GM19372 (cell line): ENCODE measurements around the gene SLAIN1.

ENCODE experiments used
- ATAC-seq: cut with Tn5 transposase; IDR thresholded peaks from one replicate; pipeline ENCODE4 v1.9.1; 2021; ENCODE audit warnings: mild to moderate bottlenecking, low read depth, moderate library complexity; ENCODE audit not compliant: unreplicated experiment

Gene SLAIN1

DNA sequence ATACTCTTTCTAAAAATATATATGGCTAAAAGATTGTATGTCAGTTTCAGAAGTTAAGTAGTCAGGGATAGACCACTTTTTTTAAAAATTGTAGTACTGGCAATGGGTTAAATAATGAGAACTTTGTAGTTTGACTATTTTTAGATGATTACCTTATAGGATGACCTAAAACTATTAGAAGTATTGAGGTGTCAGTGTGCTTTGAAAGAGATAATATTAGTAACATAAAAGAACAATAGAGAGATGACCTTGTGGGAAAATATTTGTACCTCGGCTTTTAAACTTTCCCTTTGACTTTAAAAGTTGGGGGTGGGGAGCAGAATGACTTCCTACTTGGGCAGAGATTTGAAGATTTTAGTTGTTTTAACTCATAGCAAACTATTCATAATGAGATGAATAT, 48.3 kb downstream of the SLAIN1 start:
- no peak for ATAC-seq

DNA sequence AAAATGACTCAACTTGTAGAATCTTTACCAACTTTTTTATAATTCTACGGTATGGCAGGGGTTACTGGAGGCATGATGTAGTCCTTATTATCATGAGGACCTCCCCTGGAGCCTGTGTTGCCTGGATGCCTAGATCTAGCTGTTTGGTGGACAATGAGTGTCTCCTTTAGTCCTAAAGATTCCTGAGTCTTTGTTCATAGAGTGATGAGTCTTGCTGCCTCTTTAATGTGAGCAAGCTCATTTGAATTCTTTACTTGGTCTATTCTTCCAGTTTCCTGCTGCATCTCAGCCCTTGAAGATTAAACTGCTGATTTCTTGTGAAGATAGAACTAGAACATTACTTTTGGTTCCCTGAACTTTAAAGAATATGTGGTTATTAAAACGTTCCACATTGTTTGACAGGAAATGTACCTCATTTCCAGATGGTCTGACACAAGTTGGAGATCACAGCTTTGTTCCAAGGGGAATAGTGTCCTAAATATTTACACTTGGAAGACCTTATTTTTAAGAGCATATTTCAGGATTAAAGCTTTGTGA, 51.9 kb downstream of the SLAIN1 start:
- ATAC-seq, result no peak

DNA sequence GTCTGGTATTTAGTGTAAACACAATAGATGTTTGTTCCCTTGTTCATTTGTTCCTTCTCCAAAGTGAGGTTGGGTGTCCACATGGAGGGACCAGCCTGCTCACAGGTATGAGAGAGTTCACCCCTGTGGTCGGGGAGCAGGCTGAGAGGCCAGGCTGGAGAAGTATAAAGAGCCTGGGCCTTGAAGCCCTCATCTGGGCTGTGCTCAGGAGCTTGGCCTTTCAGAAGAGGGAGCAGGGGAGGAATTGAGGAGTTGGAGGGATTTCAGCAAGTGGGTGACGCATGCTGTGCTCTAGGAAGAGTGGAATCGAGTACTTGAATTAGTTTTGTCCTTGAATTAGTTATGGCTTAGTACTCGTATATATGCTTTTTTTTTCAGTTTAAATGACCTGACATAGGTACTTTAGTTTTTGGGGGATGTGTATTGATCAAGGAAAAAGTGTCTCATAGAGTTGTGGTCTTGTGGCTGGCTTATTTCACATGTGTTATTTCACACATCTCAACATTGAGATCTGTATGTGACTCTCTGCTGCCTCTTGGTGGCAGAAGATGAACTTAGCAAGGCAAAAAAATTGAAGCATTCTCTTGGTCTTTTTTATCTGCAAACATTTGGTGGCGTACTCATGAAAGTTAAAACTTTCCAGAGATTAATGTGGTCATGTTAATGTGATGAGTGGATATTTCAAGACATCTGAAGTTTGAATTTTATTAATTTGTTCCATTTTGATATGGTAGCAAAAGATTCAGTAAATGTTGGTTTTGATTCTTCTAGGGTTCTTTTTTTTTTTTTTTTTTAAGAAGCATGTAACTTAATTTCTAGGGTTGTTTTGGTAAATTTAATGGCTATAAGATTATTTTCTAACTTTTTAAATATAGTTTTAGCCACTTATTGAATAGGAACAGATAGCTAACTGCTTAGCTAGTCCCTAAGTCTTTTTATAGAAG, 54.3 kb downstream of the SLAIN1 start:
- peak; percentile 81 for ATAC-seq

DNA sequence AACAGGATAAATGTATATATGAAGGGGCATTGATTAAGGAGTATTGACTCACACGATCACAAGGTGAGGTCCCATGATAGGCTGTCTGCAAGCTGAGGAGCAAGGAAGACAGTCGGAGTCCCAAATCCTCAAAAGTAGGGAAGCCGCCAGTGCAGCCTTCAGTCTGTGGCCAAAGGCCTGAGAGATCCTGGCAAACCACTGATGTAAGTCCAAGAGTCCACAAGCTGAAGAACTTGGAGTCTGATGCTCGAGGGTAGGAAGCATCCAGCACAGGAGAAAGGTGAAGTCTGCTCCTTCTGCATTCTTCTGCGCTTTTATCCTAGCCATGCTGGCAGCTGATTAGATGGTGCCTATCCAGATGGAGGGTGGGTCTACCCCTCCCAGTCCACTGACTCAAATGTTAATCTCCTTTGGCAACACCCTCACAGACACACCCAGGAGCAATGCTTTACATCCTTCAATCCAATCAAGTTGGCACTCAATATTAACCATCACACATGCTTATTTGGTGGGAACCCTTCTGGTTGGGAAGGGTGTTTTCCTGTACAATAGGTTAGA, 55.1 kb downstream of the SLAIN1 start:
- ATAC-seq, result no peak

DNA sequence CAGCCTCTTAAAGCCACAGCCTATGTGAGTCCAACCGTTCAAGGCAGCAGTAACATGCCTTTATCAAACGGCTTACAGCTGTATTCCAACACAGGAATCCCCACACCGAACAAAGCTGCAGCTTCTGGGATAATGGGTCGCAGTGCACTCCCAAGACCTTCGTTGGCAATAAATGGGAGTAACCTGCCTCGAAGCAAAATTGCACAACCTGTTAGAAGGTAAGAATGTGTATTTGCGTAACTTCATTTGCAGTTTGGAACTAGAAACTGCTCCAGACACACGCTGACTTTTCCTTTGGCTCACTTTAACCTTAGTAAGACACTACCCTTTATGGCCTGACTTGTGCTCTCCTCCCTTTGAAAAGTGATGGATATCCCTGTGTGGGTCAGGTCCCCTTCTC, 63.4 kb downstream of the SLAIN1 start:
- ATAC-seq, result no peak

DNA sequence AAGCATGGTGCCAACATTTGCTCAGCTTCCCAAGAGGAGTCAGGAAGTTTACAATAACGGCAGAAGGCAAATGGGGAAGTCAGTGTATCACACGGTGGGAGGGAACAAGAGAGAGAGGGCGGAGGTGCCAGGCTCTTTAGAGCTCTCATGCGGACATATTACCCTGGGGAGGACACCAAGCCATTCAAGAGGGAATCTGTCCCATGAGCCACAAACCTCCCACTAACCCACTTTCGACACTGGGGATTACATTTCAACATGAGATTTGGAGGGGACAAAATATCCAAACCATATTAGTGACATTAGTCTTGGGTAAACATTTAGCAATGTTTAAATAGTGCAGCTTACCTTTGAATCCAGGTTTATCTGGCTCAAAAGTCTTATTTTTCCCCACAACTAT, 69.9 kb downstream of the SLAIN1 start:
- no peak for ATAC-seq

DNA sequence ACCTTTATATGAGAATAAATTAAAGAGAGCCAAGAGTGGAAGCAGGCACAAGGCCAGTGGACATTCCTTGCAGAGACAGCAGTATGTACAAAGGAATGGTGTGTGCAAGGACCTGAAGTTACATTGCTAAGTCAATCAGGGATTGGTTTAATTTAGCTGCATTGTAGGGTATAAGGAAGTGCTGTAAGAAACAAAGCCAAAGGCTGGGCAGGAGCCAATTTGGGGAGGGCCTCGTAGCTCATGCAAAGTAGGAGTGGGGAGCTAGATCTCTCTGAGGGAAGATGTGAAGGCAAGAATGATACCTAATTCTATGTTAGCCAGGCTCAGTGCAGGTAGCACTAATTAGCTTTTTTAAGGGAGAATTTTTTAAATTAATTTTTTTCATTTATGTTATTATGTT, 76.7 kb downstream of the SLAIN1 start:
- no peak for ATAC-seq

DNA sequence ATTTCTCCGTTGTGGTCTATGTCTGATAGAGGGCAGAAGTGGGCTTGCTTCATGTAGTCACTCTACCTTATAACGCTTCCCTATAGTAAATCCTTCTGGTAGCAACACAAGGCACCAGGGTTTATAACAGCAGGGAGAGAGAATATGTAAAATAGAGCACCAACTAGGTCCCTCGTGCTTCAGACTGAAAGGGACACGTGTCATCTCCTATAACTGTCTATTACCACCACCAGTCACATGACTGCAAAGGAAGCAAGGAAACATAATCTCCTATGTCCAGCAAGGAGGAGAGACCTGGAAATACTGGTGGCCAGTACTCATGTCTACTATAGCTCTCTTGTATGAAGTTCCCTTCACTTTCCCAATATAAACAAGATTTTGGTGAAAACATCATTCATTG, 79.2 kb downstream of the SLAIN1 start:
- ATAC-seq, result no peak

DNA sequence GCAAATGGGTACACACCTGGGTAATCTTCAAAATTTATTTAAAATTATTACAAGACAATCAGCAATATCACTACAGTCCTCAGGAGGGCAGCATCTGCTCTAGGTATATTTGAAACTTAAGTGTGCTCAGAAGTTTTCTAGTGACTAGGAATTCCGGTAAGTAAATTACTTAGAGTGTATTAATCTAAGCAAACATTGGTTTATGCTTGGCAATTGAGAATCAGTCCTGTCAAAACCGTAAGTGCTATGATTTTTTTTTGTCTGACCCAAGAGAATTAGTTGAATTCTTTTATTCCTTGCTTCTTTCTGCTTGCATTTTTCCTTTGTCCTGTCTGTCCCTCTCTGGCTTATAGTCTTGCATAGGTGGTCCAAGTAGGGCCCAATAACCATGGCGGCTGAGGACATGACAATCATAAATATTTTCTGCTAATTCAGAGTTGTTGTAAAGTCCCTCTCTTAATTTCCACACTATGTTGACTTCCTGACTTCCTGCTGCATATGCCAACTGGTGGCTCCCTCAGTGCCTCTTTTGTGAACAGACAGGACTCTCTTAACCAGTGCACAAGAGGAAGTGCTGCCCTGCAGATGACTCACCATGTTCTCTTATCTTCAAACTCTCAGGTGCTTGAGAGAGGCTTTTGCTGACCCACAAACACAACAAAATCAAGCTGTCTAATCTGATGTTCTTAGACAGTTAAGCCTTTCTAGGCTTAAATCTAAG, 82.2 kb downstream of the SLAIN1 start:
- ATAC-seq, result no peak

DNA sequence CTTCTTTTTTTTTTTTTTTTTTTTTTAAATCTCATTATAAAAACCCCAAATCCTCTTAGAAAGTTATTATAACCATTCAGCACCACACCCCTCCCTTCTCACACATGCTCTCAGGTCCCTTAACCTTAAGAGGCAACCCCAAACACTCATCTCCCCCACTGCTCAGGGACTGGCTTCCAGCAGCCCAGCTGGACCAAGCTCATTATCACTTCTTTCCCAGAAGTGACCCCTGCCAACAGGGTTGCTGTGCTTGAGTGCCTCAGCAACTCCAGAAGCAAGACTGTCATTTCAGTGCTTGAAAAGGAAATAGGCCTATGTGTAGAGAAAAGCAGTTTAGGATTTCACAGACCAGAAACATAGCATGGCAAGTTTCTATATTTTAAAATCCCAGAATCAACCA, 84.3 kb downstream of the SLAIN1 start:
- no peak for ATAC-seq

DNA sequence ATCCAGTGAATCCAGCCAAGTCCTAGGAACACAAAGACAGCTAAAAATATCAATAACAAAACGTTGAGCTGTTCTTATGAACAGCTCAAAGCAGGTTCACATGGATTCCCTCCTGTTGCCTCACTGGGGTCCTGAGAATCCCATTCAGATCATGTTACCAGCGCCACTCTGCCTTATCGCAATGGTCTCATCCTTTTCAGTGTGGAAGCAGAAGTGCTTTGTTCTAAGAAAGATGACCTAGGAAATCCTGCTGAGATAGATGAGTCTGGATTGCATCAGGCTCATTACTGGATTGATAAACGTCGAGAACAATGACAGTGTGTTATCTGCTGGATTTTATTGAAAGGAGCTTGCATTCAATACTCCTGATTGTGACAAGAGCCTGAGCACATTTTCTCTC, 87.0 kb downstream of the SLAIN1 start:
- no peak for ATAC-seq

DNA sequence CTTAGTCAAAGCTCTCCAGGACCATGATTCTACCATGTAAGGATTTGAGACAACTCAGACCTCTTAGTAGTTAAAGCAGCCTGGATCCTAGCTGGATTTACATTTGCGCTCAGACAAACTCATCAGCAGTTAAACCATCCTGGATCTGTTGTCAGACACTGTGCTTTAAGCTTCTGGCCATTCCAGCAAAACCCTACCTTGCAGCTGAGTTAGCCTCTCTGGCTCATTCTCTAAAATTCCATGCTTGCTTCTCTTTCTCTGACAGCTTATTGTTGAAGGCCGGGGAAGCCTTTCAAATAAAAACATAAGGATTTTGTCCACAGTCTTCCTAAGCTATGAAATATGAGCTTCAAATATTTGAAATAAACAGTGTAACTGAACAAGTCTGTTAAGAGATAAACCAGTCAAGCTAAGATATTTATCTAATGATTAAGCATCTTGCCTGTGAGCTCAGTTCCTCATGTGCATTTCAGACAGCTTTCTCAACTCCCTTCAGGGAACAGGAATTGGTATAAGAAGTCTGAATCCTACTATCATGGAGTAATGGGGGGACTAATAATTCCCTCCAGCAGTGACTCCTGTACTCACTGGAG, 89.3 kb downstream of the SLAIN1 start:
- ATAC-seq, result no peak

DNA sequence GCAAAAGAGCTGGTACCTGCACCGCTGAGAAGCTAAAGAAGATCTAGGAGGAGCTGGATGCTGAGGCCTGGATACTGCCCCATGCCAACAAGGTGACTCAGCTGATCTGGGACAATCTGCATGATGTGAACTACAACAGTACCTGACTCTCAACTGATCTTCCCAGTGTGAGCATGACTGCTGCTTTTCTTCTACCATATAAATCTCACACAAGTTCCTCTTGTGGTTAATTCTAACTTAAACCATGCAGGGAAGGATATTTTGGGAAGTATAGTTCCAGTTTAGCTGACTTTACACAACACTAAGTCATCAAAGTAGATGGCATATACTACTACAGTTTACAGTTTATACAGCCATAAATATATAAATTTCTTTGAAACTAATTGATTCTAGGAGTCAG, 91.9 kb downstream of the SLAIN1 start:
- ATAC-seq, result no peak

DNA sequence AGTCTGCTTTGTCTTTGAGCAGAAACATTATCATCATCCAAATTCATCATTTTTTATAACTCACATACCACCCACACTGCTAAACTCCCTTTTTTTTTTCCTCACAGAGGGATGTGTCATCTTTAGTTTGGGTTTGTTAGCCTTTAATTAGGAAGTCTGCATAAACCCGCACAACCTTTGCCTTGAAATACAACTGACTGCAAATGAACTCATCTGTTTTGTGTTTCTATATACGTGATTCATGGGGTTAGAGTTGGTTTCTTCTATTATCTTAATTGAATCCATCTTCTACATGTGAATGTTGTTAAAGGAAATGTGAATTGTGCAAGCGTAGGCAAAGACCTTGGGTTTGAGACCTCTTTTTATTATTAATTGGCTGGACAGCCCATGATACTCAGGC, 102.7 kb downstream of the SLAIN1 start:
- no peak for ATAC-seq

DNA sequence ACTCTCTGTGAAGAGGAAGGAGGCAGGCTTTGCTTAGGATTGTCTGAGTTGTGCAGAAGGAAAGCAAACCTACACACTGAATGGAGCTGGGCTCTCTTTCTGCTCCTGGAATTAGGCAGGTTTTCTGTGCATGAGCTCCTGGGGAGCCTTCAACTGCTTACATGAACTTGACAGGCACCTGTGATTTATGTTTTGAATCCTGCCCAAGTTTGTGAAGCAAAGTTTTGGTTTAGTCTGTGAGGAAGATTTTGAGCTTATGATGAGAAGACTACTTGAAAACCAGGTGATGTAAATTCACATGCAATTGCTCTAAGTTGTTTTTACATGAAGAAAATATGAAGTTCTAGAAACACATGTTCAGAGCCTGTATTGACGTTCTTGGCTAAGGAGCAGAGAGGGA, 109.0 kb downstream of the SLAIN1 start:
- ATAC-seq, result no peak

DNA sequence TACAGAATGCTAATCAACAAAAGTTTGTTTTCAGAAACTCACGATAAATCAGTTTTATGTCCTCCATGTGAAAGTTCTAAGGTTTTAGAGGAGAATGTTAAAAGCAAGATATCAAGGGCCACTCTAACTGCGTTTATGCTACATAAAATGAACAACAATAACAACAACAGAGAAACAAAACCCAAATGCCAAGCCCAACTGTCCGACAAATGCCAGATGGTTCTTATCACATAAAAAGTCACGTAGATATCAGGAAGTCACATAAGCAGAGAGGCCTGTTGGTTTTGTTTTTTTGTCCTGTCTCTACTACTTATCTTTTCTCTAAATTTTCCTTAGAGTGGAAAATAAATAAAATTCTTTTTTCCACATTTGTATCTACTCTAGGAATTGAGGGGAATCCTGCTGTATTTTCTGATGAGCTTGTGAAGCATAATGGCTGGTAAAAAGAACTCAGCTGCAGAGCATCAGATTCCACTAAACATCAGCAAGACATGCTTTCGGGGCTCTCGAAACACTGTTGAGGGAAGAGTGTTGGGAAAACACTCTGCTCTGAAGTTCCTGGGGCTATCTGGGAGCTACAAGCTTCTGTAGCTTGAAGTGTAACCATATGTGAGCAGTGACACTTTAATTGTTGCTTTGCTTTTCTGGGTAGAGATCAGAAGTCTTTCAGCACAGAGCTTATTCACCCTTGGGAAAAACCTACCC, 110.1 kb downstream of the SLAIN1 start:
- ATAC-seq, result no peak

DNA sequence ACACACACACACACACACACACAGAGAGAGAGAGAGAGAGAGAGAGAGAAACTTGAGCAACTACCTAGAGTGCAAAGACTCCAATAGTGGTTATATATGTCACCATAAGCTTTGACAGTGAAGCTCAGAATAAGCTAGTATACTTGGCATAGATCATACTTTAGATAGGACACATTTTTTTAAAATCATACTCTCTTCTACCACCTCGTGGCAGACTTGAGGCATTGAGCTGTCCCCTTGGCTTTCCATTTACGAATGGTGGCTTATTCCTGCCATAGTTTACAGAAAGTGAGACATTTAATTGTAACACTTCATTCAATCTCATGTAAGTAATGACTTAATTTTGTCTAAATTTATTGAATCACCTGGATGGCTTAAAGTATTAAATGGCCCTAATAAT, 112.9 kb downstream of the SLAIN1 start:
- ATAC-seq, result peak; percentile 89

DNA sequence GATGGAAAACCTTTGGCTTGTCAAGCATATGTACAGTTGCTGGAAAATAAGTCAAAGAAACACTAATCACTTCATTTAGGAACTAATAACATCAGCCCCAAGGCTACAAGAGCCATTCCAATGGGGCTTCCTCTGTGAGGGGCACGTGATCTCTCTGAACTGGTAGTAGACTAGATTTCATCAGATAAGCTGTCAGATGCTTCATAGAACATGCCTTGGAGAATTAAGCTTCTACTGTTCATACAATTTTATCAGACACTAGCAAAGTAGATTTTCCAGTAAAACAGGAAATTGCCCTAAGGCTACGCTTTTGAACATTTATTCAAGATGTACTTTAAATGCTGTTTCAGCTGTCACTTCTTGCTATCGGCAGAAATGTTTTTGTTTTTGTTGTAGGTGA, 113.4 kb downstream of the SLAIN1 start:
- ATAC-seq, result no peak

DNA sequence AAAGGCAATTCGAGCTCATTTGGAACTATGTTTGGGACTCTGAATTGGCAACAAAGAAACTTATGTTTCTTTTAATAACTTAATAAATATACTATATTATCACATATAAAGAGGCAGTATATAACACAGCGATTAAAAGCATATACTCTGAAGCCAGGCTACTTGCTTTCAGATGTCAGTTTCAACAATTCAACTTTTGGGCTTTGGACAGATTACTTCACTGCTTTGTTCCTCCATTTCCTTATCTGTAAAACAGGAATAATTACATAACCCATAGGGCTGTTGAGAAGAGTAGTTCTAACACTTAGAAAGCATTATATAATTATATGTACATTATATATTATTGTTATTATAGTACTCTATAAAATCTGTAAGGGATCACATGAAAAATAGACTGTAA, 113.9 kb downstream of the SLAIN1 start:
- ATAC-seq, result no peak

DNA sequence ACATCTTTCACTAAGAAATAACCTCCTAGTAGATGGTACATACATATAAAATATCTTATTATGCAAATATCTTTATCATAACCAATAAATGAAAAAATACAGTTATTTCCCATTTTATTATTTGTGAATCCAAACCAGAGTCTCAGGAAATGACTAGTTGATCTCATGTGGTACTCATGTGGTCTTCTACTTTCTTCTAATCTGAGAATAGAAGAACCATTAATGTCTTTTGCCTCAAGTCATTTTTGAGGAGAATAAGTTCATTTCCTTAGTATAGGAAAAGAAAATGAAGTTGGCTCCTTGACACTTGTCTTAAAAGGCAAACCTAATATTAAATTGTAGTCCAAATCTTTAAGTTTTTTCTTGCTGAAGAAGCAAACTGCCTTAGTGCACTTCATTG, 114.5 kb downstream of the SLAIN1 start:
- no peak for ATAC-seq
